DLD1 (cell line): ENCODE data around the gene ROR1.

ENCODE experiments used
- in situ Hi-C: cut with HindIII; loops from 2 replicates; pipeline ENCODE4 v1.10.0; 2017; ENCODE audit warnings: low sequenced_read_pairs

The ROR1 gene

DNA sequence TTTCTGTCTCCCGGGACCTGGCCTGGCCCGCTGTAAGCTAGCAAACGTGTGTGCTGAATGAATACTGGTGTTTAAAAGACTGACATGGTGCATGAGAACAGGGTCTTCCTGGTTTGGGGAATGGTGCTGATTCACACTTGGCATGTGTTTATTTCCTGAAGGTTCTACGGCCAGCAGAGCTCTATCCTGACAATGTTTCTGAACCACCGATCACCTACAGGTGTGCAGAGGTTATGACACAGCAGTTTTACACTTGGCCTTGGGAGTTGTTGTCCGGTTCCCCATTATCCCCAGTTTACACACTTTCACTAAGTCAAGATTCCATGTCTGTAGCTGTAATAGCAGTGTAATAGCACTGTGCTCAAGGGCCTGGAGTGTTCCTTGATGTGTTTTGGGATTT lies 127.3 kb downstream of the ROR1 start:
- in situ Hi-C loops = no loop called here

DNA sequence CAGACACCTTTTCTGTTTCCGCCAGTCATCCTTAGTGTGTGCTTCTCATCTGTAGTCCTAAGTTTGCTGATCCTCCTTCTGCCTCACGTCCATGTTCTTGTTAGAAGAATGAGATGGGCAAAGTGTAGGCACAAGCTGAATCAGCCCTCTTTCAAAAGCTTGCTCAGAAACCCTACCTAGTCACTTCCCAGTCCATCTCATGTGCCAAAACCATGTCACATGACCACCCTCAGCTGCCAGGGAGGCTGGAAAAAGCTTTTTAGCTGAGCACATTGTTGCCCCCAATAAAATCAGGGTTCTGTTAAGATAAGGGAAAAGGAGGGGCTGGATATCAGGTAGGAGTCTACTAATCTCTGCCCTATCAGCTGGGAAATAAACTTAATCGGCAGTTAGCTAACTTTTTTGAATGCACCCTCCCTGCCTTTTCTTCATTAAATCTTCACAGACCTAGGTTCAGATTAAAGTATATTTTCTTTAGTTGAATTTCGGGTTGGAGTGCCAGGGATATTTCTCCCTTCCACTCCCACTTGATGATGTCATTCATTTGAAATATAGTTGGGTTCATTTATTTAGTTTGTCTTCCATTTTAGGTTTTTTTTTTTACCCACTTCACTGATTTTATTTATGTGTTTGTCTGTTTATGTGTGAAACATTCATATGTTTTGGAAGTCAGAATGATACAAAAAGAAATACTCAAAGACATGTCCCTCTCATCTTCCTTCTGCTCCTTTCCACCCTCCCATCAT lies 129.2 kb downstream of the ROR1 start:
- in situ Hi-C loops = no loop called here

DNA sequence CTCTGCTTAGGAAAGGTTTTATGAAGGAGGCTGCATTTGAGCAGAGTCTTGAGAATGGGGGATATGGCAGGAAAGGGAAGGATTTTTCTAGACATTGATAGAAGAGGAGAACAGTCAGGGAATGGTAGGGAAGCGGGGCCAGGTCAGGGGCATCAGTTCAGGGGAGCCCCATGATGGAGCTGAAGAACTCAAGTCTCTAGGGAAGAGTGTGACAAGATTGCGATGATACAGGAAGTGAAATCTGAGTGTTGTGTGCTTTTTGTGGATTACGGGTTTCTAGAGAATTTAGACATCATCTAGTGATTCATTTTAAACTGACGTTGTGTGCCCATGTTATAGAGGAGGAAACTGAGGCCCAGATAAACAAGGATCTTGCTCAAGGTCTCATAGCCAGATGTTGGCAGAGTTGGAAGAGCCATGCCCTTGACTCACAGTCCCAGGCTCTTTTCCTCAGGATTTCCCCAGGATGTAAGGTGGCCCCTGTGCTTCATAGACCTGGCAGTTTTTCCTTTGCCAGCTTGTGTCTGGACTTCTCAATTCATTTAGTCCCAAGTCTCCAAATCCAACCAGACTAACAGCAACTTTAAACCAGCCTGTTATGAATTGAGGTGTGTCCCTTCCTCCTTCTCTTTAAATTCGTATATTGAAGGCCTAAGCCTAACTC lies 130.3 kb downstream of the ROR1 start:
- in situ Hi-C loops = no loop called here

DNA sequence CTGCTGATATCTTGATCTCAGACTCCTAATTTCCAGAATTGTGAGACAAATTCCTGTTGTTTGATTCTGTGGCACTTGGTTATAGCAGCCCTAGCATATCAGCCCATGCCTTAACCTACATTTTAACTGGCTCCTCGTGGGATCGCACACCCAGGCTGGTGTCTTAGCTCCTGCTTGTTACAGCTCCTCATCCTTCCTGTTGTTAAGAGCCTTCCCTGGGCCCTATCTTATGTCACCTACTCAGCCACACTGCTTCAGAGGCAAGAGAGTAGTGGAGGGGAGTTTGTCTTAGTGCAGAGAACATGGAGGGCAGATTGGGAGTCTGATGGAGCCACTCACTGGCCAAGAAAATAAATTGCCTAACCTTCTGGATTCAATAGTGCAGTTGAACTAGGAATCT lies 131.0 kb downstream of the ROR1 start:
- in situ Hi-C loops = no loop called here

DNA sequence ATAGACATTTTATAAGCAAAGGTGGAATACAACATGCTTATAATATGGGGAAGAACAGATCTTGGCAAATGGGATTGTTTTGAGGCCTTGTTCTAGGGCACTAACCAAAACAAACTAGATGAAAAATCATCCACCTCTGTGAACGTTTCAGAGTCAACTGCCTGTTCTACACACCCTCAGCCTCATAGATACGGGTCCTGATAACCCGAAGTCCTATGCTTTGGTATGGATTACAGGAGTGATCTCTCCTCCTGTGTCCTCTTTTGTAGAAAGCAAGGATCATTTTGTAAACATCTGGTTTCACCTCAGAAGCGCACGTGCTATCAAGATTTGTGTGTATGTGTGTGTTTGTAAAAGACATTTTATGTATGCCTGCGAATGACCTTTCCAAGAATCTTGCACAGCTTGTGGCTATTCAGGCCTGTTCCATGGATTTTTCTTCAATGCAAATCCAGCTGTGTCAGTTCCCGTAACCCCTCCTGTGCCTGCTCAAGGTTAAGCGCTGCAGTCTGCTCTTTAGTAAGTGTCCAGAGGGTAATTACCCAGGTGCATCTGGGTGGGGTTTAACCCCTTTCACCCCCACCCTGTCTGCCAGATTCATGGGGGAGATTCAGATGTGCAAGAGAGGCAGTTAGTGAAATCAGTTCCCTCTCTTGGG lies 132.4 kb downstream of the ROR1 start:
- in situ Hi-C loops = no loop called here

DNA sequence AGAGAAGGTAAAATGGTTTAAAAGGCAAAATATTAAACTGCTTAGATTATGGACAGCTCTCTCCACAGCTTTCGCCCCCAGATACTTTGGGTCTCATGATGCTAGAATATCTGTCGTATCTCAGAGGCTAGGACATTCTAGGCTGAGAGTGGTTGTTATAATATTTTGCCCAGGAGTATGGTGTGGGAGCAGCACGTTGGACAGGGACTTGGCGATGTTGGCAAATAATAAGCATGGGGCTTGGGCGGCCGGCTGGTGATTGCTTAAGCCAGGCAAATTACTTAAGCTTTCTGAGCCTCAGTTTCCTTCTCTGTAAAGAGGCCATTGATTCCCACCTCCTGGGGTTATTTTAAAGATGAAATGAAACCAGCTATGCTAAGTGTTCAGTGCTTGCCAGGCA lies 133.2 kb downstream of the ROR1 start:
- in situ Hi-C loops = no loop called here

DNA sequence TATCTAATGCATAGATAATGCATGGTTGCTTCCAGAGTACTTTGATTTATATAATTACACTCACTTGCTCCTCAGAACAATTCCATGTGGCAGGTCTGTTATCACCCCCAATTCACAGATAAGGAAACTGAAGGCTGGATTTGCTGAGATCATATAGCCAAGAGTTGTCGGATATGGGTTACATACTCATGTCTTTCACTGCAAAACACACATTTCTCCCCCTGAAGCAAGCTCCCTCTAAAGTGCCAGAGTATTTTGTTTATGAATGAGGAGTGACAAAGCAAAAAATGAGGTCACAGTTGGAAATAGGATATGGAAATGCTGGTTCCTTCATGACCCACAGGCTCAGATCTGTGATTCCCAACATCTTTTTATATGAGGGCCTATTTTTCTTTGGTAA lies 134.2 kb downstream of the ROR1 start:
- in situ Hi-C loops = no loop called here

DNA sequence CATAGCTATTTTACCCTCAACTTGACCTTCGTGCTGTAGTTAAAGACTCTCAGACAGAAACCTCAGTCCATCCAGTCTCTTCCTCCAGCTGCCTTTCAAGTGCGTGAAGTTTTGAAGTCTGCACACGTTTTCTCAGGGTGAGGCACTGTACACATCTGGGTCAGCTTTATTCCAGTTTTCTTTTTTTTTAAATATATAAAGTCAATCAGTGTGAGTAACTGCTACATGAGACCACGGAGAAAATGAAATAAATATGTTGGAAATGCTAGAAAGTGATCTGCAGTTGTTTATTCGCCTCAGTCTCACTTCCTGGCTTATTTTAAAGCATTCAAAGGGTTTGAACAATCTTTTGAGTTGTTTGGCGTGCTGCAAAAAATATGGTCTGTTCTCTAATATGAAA lies 135.7 kb downstream of the ROR1 start:
- in situ Hi-C loops = no loop called here

DNA sequence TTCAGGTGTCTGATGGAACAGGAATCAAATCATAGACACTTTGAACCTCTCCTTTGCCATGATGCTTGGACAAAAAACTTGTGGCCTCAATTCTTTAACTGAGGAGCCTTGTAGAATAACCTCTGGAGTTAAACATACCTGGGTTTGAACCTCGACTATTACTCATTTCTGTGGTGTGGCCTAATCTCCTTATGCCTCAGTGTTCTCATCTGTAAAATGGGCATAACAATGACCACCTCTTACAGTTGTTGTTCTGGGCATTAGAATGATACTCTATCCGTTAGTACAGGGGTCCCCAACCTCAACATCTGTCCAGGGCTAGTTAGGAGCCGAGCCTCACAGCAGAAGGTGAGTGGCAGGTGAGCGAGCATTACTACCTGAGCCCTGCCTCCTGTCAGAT lies 137.2 kb downstream of the ROR1 start:
- in situ Hi-C loops = no loop called here

DNA sequence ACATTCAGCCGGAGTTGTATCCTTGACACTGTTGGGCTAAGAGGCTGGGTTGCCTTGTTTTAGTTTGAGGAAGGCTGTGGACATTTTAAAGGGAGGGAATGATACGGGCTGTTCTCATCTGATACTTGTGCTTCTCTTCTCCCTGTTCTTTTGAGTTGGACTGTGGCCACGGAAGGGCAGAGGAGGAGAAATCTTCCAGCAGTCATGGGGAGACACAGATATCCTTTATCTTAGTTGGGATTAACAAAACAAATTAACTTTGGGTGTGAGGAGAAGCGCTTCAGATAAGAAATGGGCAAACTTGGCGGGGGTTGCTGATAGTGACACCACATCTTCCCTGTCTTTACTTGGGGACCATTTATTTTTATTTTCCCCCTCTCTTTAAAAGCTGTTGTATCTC lies 138.8 kb downstream of the ROR1 start:
- in situ Hi-C loops = no loop called here

DNA sequence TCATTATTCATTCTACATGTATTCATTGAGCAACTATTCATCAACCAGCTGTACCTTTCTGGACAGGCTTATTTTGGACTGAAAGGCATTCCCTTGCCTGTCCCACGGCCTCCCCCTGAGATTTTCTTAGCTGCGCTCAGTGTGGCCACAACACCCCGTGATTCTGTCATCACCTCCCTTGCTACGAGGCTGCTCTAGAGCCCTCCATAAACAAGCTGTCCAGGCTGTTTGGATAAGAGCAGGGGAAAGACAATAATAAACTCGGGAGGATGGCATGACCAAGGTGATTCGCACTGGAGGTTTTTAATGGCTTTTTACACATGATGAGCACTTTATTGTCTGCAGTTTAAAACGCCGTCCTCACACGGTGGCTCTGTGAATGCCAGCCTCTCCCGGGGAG lies 139.7 kb downstream of the ROR1 start:
- in situ Hi-C loops = no loop called here

DNA sequence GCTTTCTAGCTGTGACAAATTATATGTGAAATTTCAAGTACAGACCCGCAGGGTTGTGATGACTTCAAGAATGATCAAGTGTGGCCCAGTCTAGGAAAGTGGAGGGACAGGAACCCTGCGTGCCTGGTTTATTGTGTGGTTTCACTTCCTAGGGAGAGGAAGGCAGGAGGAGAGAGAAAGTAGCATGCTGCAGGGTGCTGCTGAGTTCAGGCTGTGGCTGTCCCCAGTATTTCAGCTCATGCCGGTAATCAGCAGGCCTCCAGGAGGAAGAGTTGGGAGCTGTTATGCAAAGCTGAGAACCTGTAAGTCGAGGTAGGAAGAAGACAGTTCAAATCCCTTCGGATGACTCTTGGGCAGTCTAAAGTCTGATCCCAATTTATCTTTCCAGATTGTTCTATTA lies 140.4 kb downstream of the ROR1 start:
- in situ Hi-C loops = no loop called here

DNA sequence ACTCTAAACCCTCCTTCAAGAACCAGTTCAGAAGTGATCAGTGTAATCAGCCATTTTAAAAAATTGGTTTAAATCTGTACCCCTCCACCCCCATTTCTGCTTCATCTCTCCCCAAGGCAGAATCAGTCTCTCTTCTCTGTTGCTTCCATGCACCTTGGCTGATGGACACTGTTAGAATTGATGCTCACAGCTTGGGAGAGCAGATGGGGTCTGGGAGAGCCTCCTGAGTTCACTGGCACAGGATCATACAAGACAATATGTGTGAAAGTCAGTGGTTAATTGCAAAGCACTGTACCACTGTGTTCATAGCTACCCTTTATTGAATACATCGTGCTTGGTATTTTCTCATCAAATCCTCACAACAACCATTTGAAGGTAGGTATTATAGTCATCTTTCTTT lies 140.9 kb downstream of the ROR1 start:
- in situ Hi-C loops = no loop called here

DNA sequence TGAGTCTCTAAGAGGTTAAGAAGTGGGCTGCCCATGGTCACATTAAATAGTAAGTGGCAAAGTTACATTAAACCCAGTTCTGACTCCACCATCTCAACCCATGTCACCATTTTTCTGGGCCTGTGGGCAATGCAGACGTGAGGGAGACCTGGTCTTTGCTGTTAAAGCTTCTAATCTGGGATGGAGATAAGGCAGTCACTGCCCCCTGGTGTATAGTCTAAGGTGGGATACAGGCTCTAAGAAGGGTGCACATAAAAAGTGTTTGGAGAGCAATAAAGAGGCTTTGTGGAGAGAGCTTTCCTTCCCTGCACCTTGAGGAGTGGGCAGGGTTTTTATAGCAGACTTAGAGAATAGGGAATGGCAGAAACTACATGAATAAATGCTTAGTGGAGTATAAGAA lies 141.3 kb downstream of the ROR1 start:
- in situ Hi-C loops = no loop called here

DNA sequence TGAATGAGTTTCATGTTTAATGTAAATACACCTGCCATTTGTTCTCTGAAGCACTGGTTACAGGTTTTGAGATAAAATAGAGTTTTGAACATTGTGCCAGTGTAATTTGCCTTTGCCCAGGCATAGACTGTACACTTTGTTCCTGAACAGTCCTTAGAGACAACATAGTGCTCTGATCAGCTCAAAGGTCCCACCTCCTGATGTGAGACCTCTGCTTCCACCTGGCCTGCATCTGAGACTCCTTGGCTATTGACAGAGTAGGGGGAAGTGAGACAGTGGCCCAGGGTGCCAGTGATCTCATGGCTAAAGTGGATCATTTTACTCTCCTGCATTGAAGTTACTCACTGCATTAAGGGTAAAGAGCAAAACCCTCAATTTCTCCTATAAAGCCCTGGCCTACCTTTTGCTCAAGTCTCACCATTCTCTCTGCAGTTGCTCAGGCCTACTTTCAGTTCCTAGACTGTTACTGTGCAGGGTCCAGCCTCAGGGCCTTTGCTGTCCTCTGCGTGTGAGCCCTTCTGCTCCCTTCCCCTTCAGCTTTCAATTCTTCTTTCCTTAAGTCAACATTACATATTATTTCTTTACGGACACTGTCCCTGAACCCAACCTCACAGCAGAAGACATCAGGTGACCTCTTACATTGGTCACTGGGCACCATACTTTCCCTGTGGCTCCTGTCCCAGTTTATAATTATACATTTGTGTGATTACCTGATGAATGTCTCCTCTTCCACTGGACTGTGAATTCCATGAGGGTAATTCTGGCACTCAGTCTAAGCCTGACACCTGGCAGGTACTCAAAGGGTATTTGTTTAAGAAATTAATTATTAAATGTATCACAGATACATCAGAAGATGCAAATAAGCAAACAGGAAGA lies 142.9 kb downstream of the ROR1 start:
- in situ Hi-C loops = no loop called here

DNA sequence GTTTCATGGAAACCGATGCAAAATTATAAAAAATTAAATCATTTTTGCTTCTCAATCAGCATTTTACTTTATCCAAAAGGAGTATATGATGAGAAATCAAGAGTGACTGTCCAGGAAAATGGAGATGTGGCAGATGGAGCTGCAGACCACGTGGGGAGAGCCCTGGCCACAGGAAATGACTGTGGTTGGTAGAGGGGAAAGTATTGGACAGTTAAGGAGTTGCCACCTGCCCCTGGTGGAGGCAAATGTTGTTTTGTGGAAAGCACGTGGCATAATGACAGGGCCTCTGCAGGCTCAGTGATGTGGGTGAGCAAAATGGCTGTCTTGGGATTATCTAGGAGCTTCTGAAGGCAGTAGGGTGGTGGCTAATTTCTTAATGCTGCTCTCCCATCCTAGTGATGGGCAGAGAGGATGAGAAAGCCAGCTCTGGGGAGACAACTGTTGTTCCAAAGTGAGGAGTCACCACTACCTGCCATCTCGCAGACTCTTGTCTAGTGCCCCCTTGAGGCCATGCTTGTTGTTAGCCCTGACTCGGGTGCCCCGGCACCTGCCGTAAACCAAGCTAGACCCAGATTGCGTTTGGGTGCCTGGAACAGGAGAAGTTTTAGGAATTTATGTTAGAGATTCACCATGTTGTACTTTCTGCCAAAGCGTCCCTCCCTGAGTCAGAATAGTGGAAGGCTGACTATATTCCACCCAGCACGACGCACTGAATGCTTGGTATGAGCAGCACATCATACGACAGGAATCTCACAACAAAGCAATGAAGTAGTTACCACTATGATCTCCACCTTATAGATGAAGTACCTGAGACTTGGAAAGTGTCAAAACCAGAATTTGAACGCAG lies 144.0 kb downstream of the ROR1 start:
- in situ Hi-C loops = no loop called here

DNA sequence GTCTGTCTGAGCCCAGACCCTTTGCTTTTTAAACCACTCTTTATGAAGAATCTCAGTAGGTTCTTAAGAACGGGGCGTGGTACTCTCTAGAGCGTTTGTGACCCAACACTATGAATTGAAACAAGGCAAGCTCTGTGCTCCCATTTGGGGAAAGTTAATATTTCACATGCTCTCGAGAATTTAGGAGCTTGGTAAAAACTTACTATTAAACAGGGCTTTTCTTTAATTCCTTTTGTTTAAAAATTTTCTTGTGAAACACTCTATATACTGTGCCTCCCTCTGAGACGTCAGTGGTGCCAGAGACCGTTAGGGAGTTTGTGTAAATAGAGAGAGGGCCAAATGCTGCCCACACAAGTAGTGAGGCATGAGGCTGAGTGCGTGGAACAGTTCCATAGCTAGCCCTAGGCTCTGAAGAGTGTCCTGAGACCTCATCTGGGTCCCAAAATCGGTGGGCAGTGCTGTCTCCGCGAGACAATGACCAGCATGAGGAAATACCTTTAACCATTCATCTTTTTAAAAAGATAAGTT lies 144.7 kb downstream of the ROR1 start:
- in situ Hi-C loops = no loop called here

DNA sequence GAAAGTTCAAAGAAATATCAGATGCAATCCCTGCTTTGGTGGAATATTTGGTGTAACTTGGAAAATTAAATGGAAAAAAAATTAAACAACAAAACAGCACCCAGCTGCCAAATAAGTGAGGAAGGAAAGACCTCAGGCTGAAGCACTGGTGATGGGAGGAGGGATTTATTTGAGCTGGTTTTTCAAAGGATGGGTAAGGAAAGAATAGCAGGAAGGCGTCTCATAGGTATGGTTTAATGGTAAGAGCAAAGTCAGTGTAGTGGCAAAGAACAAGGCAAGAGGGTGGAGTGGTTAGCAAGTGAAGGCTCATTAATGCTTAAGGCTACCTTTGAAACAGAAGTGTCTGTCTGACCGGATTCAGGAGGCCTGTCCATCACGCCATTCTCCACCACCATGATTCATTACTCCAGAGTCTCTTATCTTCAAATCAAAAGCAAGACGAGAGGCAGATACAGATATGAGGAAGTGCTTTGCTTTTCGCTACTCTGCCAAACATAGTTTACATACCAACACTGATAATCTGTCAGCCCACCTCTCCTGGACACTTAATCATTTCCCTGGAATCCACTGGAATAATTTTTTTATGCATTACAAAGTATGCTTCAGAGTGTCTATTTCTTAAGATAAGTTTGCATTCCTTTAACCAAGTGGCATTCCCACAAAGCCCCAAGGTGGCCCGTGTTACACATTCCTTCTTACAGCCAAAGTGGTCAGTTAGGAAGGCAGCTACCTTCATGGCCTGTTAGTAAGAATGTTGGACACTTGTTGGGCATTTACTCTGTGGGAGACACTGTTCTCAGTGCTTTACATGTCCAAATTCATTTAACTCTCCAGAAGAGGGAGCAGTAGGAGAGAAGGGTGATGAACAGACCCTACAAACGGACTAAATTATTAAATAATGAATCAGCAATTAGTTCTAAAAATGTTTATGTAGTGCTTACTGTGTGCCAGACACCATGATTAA lies 146.6 kb downstream of the ROR1 start:
- in situ Hi-C loops = no loop called here

DNA sequence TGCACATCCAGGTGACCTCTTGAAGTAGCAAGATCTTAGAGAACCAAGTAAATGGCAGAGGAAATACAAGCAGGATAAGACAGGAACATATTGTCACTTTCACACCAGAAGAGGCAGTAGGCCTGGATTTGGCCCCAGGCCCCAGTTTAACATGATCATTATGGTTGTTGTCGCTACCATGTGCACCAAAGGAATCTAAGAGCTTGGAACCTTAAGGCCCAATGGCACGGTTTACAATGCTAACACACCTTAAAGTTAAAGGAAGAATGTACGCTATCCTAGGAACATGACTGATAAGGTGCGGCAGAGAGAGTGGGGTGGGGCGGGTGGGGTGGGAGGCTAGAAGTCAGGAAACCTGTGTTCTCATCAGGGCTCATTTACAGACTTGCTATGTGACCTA lies 147.5 kb downstream of the ROR1 start:
- in situ Hi-C loops = no loop called here
